ENCODE results near the gene IL10RB.

DNA sequence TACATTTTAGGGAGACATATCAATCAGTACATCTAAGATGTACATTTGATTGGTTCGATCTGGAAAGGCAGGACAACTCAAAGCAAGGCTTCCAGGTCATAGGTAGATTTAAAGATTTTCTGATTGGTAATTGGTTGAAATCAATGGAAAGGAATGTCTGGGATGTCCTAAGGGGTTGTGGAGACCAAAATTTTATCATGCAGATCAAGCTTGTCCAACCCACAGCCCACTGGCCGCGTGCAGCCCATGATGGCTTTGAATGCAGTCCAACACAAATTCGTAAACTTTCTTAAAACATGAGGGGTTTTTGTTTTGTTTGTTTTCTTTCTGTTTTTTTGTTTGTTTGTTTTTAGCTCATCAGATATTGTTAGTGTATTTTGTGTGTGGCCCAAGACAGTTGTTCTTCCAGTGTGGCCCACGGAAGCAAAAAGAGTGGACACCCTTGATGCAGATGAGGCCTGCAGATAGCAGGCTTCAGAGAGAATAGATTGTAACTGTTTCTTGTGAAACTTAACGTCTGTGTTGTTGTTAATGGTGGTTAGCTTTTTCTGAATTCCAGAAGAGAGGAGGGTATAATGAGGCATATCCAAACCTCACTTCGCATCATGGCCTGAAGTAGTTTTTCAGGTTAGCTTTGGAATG lies 61.7 kb downstream of the IL10RB start:
- TF ChIP-seq, protein P1, sequence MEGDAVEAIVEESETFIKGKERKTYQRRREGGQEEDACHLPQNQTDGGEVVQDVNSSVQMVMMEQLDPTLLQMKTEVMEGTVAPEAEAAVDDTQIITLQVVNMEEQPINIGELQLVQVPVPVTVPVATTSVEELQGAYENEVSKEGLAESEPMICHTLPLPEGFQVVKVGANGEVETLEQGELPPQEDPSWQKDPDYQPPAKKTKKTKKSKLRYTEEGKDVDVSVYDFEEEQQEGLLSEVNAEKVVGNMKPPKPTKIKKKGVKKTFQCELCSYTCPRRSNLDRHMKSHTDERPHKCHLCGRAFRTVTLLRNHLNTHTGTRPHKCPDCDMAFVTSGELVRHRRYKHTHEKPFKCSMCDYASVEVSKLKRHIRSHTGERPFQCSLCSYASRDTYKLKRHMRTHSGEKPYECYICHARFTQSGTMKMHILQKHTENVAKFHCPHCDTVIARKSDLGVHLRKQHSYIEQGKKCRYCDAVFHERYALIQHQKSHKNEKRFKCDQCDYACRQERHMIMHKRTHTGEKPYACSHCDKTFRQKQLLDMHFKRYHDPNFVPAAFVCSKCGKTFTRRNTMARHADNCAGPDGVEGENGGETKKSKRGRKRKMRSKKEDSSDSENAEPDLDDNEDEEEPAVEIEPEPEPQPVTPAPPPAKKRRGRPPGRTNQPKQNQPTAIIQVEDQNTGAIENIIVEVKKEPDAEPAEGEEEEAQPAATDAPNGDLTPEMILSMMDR (IDR thresholded peaks at IDR 0.05) = no peak
- TF ChIP-seq POLR2A (IDR thresholded peaks at IDR 0.05) = no peak
- TF ChIP-seq EP300 (IDR thresholded peaks at IDR 0.05) = no peak

Measured in sigmoid colon (tissue), 4 donors.